Hepatocyte (in vitro differentiated cells): ENCODE results near the gene UGGT2. TPM values are rescaled to one million over a fixed set of nuclear protein-coding genes. Genes with fewer than 3 reads are reported as not detected.

Experiments
- DNase-seq: peaks from one replicate; pipeline ENCODE4 v3.0.0-alpha.2; 2016; ENCODE audit warnings: low spot score
- H2AFZ ChIP-seq: fragments of 200-600 bp; sonication (generic); 2 replicates; pipeline ENCODE4 v1.6.0; 2016; ENCODE audit warnings: antibody characterized with exemption, mild to moderate bottlenecking
- H3K27ac ChIP-seq: fragments of 200-600 bp; sonication (generic); 2 replicates; pipeline ENCODE4 v1.5.1; 2016; ENCODE audit warnings: mild to moderate bottlenecking
- H3K27me3 ChIP-seq: fragments of 200-600 bp; sonication (generic); 2 replicates; pipeline ENCODE4 v1.6.1; 2016
- H3K36me3 ChIP-seq: fragments of 200-600 bp; sonication (generic); replicated peaks from 2 replicates; pipeline ENCODE4 v1.5.1; 2016; ENCODE audit warnings: low read depth; ENCODE audit not compliant: insufficient read depth
- H3K4me1 ChIP-seq: fragments of 200-600 bp; sonication (generic); 2 replicates; pipeline ENCODE4 v1.5.1; 2016; ENCODE audit warnings: mild to moderate bottlenecking, moderate library complexity; ENCODE audit not compliant: insufficient read depth
- H3K4me2 ChIP-seq: fragments of 200-600 bp; sonication (generic); 2 replicates; pipeline ENCODE4 v1.6.0; 2016
- H3K4me3 ChIP-seq: fragments of 200-600 bp; sonication (generic); 2 replicates; pipeline ENCODE4 v1.5.1; 2016; ENCODE audit warnings: mild to moderate bottlenecking
- H3K79me2 ChIP-seq: fragments of 200-600 bp; sonication (generic); 2 replicates; pipeline ENCODE4 v1.6.0; 2017; ENCODE audit warnings: mild to moderate bottlenecking
- H3K9me2 ChIP-seq: fragments of 200-600 bp; sonication (generic); replicated peaks from 2 replicates; pipeline ENCODE4 v1.6.0; 2017; ENCODE audit warnings: mild to moderate bottlenecking; ENCODE audit not compliant: insufficient read depth
- H3K9me3 ChIP-seq: fragments of 200-600 bp; sonication (generic); 2 replicates; pipeline ENCODE4 v1.5.1; 2016; ENCODE audit warnings: low read depth, mild to moderate bottlenecking
- H4K20me1 ChIP-seq: fragments of 200-600 bp; sonication (generic); 2 replicates; pipeline ENCODE4 v1.6.0; 2016; ENCODE audit warnings: mild to moderate bottlenecking; ENCODE audit not compliant: insufficient read depth, poor library complexity, severe bottlenecking
- CTCF ChIP-seq: fragments of 200-600 bp; sonication (generic); IDR thresholded peaks from 2 replicates; pipeline ENCODE4 v1.5.1; 2016; ENCODE audit warnings: antibody characterized with exemption, mild to moderate bottlenecking; ENCODE audit not compliant: poor library complexity
- EZH2 ChIP-seq: fragments of 200-600 bp; sonication (generic); IDR thresholded peaks from 2 replicates; pipeline ENCODE4 v1.6.1; 2016; ENCODE audit warnings: antibody characterized with exemption, mild to moderate bottlenecking, borderline replicate concordance
- EZH2phosphoT487 ChIP-seq: fragments of 200-600 bp; sonication (generic); IDR thresholded peaks from one replicate; pipeline ENCODE4 v1.6.1; 2018; ENCODE audit warnings: antibody characterized with exemption, mild to moderate bottlenecking, low read depth, moderate library complexity; ENCODE audit not compliant: unreplicated experiment, severe bottlenecking
- WGBS: methylation state at CpG from one replicate; pipeline ENCODE4 v1.1.6; 2016; ENCODE audit warnings: low lambda C conversion rate; ENCODE audit errors: missing lambda C conversion rate; 5-methylcytosine and 5-hydroxymethylcytosine counted together
- polyA plus RNA-seq: library from polyadenylated mRNA; unstranded; fragments of >200 nt; fragmentation: Nextera tagmentation; extraction: Ambion mirVana; gene quantifications from 2 replicates; pipeline ENCODE4 v1.2.1, GENCODE V29; 2016
- total RNA-seq: library from RNA; depleted of rRNA; stranded (reverse); fragments of >200 nt; gene quantifications from 2 replicates; pipeline ENCODE4 v1.2.3, GENCODE V29; 2014

The UGGT2 gene
- total and polyA plus RNA-seq, 2 experiments from 2014 or later = 23.6 to 60.3 TPM

GRCh38 chr13:96072392-96072791 lies 19.2 kb upstream of the UGGT2 start:
- no peaks in the 10 kb centered on the region for H3K9me2 ChIP-seq
- H2AFZ ChIP-seq = no peak overlapping the region
- H3K27me3 ChIP-seq = peaks cover 6% of the 10 kb centered on the region
- no peaks in the 10 kb centered on the region for H3K36me3 ChIP-seq
- WGBS = 87% methylated on average over 3 of the region's 3 CpGs
- no peaks in the 10 kb centered on the region for H4K20me1 ChIP-seq
- H3K4me2 ChIP-seq = no peak overlapping the region
- no peak for DNase-seq
- no peaks in the 10 kb centered on the region for H3K79me2 ChIP-seq
- H3K27ac ChIP-seq = no peak overlapping the region
- H3K4me3 ChIP-seq = no peak overlapping the region
- no peaks in the 10 kb centered on the region for H3K4me1 ChIP-seq
- TF ChIP-seq EZH2 (no peak), EZH2phosphoT487 (no peak), CTCF (no peak)
- no peaks in the 10 kb centered on the region for H3K9me3 ChIP-seq

GRCh38 chr13:96071504-96071903 lies 18.3 kb upstream of the UGGT2 start:
- WGBS = 52% methylated on average over 6 of the region's 6 CpGs
- no peaks in the 10 kb centered on the region for H3K4me1 ChIP-seq
- peaks cover 6% of the 10 kb centered on the region for H3K27me3 ChIP-seq
- H3K9me3 ChIP-seq = no peaks in the 10 kb centered on the region
- H4K20me1 ChIP-seq = no peaks in the 10 kb centered on the region
- no peak overlapping the region for H2AFZ ChIP-seq
- no peak overlapping the region for H3K27ac ChIP-seq
- H3K79me2 ChIP-seq = no peaks in the 10 kb centered on the region
- no peak overlapping the region for H3K4me2 ChIP-seq
- no peak for DNase-seq
- H3K36me3 ChIP-seq = no peaks in the 10 kb centered on the region
- no peaks in the 10 kb centered on the region for H3K9me2 ChIP-seq
- TF ChIP-seq EZH2phosphoT487 (no peak), EZH2 (no peak), CTCF (no peak)
- no peak overlapping the region for H3K4me3 ChIP-seq

- peaks cover 6% of the 10 kb centered on the region for H3K27me3 ChIP-seq
- no peaks in the 10 kb centered on the region for H3K4me1 ChIP-seq
- no peak overlapping the region for H3K27ac ChIP-seq
- H3K4me2 ChIP-seq = no peak overlapping the region
- H3K9me2 ChIP-seq = no peaks in the 10 kb centered on the region
- no peak overlapping the region for H2AFZ ChIP-seq
- no peaks in the 10 kb centered on the region for H4K20me1 ChIP-seq
- DNase-seq = no peak
- no peak overlapping the region for H3K4me3 ChIP-seq
- no peaks in the 10 kb centered on the region for H3K9me3 ChIP-seq
- no peaks in the 10 kb centered on the region for H3K79me2 ChIP-seq
- no peaks in the 10 kb centered on the region for H3K36me3 ChIP-seq
- WGBS = 78% methylated on average over 2 of the region's 2 CpGs
- no peak for TF ChIP-seq EZH2phosphoT487
- TF ChIP-seq EZH2 = no peak
- TF ChIP-seq CTCF = no peak
Observed at GRCh38 chr13:96068729-96069128, 15.5 kb upstream of the UGGT2 start.

- H3K27me3 ChIP-seq = peaks cover 4% of the 10 kb centered on the region
- no peaks in the 10 kb centered on the region for H3K9me2 ChIP-seq
- no peaks in the 10 kb centered on the region for H4K20me1 ChIP-seq
- no peaks in the 10 kb centered on the region for H3K9me3 ChIP-seq
- no peak overlapping the region for H3K4me3 ChIP-seq
- H3K36me3 ChIP-seq = no peaks in the 10 kb centered on the region
- no peak overlapping the region for H2AFZ ChIP-seq
- H3K4me1 ChIP-seq = no peaks in the 10 kb centered on the region
- TF ChIP-seq EZH2phosphoT487 (no peak), CTCF (no peak), EZH2 (no peak)
- no peak overlapping the region for H3K4me2 ChIP-seq
- DNase-seq = no peak
- H3K79me2 ChIP-seq = no peaks in the 10 kb centered on the region
- H3K27ac ChIP-seq = no peak overlapping the region
- 84% methylated on average over 2 of the region's 2 CpGs for WGBS
Observed at GRCh38 chr13:96065849-96066248, 12.6 kb upstream of the UGGT2 start.
